GM18868 (cell line): ENCODE data around the gene SLC6A13.
"Not testable (repeated sequence)": the region's sequence is repeated elsewhere in the genome, so short reads cannot be mapped to it uniquely, and the experiment has no call there.

Experiments used
- ATAC-seq: cut with Tn5 transposase; IDR thresholded peaks from one replicate; pipeline ENCODE4 v1.9.1; 2021; ENCODE audit warnings: mild to moderate bottlenecking, moderate library complexity; ENCODE audit not compliant: unreplicated experiment

SLC6A13 gene

GRCh38 chr12:265096-265495, 2.5 kb upstream of the SLC6A13 start:
- ATAC-seq, result no peak

GRCh38 chr12:264269-264668, 1.6 kb upstream of the SLC6A13 start:
- ATAC-seq, result no peak

- ATAC-seq, result no peak
These were observed 938 bp upstream of the SLC6A13 start for GRCh38 chr12:263574-263973.

- no peak for ATAC-seq
These were observed 523 bp downstream of the SLC6A13 start for GRCh38 chr12:262113-262512.

- no peak for ATAC-seq
These were observed 4.9 kb downstream of the SLC6A13 start for GRCh38 chr12:257521-258321.

- ATAC-seq, result no peak
These were observed 5.7 kb downstream of the SLC6A13 start for GRCh38 chr12:256958-257357.

GRCh38 chr12:256225-256624, 6.4 kb downstream of the SLC6A13 start:
- ATAC-seq, result no peak

- ATAC-seq, result no peak
These were observed 7.7 kb downstream of the SLC6A13 start for GRCh38 chr12:254912-255311.

- ATAC-seq, result no peak
These were observed 8.6 kb downstream of the SLC6A13 start for GRCh38 chr12:254039-254438.

GRCh38 chr12:253116-253831, 9.4 kb downstream of the SLC6A13 start:
- no peak for ATAC-seq

GRCh38 chr12:252636-253035, 10.0 kb downstream of the SLC6A13 start:
- no peak for ATAC-seq

GRCh38 chr12:247271-247670, 15.4 kb downstream of the SLC6A13 start:
- ATAC-seq, result no peak

GRCh38 chr12:243381-243780, 19.3 kb downstream of the SLC6A13 start:
- ATAC-seq, result no peak

GRCh38 chr12:242496-242895, 20.1 kb downstream of the SLC6A13 start:
- no peak for ATAC-seq

- ATAC-seq, result no peak
These were observed 21.4 kb downstream of the SLC6A13 start for GRCh38 chr12:241266-241665.

GRCh38 chr12:240566-240965, 22.1 kb downstream of the SLC6A13 start:
- no peak for ATAC-seq

- no peak for ATAC-seq
These were observed 23.8 kb downstream of the SLC6A13 start for GRCh38 chr12:238736-239398.

GRCh38 chr12:238116-238515, 24.5 kb downstream of the SLC6A13 start:
- no peak for ATAC-seq

GRCh38 chr12:237026-237815, 25.4 kb downstream of the SLC6A13 start:
- ATAC-seq, result no peak

- no peak for ATAC-seq
These were observed 26.2 kb downstream of the SLC6A13 start for GRCh38 chr12:236445-236844.

GRCh38 chr12:235967-236366, 26.7 kb downstream of the SLC6A13 start:
- not testable (repeated sequence) for ATAC-seq
